ENCODE data around the gene MORC1.
"Not testable (repeated sequence)": the region's sequence is repeated elsewhere in the genome, so short reads cannot be mapped to it uniquely, and the experiment has no call there.

Gene MORC1, protein sequence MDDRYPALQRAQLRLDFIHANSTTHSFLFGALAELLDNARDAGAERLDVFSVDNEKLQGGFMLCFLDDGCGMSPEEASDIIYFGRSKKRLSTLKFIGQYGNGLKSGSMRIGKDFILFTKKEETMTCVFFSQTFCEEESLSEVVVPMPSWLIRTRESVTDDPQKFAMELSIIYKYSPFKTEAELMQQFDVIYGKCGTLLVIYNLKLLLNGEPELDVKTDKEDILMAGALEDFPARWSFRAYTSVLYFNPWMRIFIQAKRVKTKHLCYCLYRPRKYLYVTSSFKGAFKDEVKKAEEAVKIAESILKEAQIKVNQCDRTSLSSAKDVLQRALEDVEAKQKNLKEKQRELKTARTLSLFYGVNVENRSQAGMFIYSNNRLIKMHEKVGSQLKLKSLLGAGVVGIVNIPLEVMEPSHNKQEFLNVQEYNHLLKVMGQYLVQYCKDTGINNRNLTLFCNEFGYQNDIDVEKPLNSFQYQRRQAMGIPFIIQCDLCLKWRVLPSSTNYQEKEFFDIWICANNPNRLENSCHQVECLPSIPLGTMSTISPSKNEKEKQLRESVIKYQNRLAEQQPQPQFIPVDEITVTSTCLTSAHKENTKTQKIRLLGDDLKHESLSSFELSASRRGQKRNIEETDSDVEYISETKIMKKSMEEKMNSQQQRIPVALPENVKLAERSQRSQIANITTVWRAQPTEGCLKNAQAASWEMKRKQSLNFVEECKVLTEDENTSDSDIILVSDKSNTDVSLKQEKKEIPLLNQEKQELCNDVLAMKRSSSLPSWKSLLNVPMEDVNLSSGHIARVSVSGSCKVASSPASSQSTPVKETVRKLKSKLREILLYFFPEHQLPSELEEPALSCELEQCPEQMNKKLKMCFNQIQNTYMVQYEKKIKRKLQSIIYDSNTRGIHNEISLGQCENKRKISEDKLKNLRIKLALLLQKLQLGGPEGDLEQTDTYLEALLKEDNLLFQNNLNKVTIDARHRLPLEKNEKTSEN

DNA sequence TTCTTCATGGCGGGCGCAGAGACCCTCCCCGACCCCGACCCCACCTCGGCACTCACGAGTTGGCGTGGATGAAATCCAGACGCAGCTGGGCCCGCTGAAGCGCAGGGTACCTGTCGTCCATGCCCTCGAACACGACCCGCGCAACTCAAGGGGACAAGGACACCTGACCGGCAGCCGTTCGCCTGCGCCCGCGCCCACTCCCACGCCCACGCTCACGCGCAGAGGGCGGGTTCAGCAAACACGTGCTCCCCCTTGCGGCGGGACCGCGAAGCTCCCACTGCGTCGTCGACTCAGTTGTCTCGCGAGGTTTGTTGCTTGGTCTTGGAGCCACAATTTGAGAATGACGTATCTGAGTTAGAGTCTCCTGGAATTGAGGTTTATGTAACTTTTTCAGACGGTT is at the start of gene MORC1:
Gene MORC1 (minus strand): TSS at position 196 of the 400 bp plus-strand sequence. CDS start 75 bp downstream, at position 121.
- DNase-seq: no peak

DNA sequence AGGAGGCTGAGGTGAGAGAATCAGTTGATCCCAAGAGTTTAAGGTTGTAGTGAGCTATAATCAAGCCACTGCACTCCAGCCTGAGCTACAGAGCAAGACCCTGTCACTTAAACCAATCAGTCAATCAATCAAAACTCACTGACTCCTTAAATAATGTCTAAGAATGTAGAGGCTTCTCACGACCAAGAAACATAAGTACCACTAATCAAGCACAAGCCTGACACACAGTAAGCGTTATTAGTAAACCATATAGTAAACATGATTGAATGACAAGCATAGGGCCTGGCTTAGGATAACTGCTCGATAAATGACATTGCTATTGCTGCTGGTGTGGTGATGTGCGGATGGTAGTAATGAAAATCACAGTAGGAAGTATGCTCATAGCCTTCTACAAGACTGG is 48.0 kb upstream of the MORC1 start:
- no peak for DNase-seq

DNA sequence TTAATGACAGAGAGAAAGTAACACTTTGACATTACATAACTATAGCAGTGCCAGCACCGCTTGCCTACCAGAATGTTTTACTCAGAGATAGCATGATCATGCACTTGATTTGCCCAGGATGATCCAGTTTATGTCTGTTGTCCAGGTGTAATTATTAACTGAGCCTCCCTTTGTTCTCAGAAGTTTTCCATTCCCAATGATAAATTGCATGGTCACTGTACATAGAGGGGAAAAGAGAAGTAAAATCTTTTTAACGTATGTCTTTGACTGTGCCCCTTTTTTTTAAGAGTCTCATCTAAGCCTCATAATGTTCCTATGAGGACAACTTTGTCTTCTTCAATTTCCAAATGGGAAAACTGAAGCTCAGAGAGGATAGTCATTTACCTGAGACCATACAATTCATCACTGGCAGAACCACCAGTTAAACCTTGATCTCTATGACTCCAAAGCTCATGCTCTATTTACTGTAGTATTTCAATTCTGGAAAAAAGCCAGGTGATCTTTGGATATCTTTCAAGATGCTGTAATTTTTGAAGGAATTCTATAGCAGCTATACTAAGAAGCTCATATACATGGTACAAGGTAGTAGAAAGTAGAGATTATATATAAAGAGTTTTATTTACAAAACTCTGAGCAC is 43.7 kb upstream of the MORC1 start:
- no peak for DNase-seq

DNA sequence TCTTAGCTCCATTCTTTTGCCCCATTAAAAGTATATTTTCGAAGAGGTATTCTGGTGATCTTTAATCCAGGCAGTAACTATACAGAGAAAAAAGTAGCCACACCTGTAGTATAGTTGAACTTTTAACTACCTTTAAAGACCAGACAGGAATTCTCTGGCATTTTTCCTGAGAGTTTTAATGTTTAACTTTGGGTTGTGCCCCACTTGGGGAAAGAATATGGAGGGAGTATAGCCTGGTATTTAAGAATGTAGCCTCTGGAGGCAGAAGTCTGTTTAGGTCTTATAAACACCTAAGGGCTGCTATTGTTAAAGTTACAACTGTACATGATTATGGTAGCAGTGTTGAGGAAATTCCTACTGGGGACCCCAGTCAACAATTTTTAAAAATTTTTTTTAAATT is 37.9 kb upstream of the MORC1 start:
- no peak for DNase-seq

DNA sequence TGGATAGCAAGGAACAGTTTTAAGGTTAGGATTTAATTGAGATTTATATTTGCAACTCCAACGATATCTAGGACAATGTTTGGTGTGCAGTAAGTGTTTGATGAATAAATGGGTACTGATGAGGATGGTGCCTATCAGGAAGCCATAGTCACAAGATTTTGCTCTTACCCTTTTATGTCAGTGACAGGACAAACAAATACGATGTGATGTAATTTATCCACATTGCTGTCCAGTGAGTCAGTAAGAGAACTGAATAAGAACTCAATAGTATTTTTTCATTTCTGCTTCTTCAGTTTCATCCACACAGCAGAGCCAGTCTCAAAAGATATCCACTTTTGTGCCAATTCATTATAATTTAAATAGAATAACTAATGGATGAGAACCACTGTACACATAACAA is 37.0 kb upstream of the MORC1 start:
- no peak for DNase-seq

DNA sequence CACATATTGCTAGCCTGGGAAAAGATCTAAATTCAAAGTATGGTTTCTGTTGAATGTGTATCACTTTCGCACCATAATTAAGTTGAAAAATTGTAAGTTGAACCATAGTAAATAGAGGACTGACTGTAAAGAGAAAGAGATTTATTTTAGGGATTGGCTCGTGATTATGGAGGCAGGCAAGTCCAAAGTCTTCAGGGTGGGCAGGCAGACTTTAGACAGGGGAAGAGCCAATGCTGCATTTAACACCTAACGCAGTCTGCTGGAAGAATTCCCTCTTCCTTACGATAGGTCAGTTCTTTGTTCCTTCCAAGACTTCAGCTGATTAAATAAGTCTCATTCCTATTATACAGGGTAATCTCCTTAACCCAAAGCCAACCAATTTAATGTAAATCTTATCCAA is 34.4 kb upstream of the MORC1 start:
- DNase-seq: no peak

DNA sequence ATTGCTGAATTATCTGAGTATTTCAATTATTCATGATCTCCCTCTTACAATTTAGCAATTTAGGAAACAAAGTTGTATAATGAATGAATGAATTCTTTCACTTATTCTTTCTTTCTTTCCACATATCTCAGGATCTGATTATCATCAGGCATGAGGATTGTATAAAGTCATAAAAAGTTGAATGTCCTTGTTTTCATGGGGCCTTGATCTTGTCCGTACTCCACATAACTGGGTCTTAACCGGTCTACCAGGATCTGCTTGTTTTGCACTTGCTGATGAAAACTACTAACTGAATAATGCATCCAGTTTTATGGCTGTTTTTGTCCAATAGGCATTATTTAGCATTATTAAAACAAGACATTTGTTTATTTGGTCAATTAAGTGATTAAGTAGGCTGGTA is 31.1 kb upstream of the MORC1 start:
- no peak for DNase-seq

DNA sequence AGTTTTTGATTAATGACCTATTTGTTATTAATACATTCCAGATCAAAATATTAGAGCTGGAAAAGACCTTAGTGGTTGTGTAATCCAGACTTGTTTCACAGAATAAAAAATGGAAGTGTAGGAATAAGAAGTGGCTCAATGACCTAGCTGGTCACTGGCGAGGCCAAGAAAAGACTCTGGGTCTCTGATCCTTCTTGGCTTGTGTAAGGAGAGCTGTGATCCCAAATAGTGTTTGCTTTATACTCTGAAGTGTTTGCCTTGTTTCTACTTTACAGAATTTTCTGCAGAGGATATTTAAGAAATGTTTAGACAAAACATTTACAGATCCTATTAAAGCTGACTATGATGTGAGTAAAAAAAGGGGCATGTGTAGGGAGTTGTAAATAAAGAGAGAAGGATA is 25.7 kb upstream of the MORC1 start:
- DNase-seq: no peak

DNA sequence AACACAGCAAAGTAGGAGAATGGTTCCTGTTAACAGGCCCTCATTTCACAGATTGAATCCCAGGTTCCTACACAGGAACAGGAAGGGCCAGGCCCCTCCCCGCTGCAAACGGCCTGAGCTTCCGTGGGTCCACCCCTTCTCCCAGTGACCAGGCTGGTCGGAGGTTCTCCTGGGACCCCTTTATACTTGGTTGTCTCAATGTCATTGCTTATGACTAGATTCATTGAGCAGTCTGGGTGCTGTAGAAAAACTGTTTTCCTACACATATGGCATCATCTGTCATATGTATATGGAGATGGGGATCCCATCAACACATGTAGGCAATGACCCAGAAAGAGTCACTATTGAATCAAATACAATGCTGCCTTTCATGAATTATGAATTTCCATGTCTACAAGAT is 22.4 kb upstream of the MORC1 start:
- DNase-seq: no peak

DNA sequence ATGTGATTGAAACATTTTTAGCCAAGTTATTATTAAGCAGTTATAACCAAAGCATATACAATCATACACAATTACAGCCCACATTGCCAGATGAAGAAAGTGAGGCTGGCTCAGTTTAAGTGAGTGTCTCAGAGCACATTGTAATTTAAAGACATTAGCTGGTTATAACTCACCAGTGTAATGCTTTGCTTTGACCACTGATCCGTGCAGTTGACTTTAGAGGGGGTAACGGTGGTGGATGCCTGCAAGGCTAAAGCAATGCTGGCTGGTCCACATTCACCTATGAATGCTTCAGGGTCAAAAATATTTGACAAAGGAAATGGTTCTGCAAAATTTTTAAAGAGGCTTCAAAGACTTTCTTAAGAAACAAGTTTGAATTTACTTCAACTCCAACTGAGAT is 19.8 kb upstream of the MORC1 start:
- peak; percentile 63 for DNase-seq

DNA sequence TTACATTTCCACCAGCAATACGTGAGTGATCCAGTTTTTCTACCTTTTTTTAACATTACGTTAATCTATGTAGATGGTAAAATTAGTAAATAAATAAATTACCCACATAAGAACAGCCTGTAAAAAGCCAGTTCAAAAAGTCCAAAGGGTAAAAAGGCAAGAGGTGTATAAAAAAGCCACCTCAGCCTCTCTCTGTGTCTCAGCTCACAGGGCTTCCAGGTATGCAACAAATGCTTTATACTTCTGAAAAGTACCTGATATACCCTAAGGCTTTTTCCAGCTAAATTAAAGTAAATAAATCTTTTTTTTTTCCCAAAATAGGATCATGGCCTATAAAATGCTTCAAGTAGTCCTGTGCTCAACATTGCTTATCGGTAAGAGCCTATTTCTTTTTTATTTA is 18.6 kb upstream of the MORC1 start, which contains the start of gene C3orf85:
Gene C3orf85 (plus strand): TSS at position 197 of the 400 bp plus-strand sequence. CDS start 129 bp downstream, at position 326.
- DNase-seq: no peak

DNA sequence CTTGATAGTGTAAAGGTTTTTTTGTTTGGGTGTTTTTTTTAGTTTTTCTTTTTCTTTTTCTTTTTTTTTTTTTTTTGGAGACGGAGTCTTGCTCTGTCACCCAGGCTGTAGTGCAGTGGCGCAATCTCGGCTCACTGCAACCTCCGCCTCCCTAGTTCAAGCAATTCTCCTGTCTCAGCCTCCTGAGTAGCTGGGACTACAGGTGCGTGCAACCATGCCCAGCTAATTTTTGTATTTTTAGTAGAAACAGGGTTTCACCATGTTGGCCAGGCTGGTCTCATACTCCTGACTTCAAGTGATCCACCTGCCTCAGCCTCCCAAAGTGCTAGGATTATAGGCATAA is 15.5 kb upstream of the MORC1 start:
- DNase-seq: not testable (repeated sequence)

DNA sequence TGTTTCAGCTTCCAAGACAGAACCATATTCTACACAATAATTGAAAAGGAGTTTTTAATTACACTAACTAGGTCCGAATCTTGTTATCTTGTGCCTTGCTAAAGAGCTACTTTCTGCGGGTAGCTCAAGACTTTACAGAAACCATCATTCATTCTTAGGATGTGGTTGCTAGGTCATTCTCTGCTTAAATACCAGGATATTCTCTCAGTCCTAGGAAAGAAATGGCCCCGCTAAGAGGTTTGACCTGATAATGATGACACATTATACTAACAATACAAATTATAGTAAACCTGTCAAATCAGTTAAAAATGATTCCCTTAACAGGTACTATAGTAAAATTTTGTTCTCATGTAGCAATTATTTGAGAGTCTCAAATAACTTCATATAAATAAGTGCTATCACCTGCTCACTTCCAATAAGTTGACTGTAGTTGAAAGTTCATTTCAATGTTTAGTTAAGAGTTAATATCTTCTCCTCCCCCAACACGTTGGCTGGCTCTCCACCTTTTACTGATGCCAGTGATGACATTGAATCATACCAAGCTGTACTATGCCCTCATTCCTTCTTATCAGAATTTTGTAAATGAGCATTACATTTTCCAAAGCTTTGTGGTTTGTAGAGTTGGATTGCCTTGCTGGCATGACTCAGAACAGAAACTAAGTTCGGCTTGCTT is 15.0 kb upstream of the MORC1 start:
- DNase-seq: no peak

DNA sequence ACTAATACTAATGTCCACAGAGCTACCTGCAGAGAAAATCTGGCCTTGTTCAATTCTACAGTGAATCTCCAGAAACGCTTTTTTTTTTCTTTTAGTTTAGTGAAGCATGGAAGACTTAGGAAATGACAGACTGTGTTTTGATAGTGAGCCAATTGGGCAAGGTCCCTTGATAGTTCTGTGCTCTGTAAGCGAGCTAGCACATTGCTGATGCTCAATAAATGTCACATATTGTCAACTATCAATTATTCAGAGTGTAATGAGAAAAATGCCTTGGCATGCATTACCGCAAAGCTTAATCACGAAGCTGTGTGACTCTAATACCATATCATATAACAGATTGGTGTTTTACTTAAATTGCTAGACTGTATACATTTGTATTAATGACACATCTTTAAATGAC is 13.3 kb upstream of the MORC1 start:
- peak; percentile 41 for DNase-seq

DNA sequence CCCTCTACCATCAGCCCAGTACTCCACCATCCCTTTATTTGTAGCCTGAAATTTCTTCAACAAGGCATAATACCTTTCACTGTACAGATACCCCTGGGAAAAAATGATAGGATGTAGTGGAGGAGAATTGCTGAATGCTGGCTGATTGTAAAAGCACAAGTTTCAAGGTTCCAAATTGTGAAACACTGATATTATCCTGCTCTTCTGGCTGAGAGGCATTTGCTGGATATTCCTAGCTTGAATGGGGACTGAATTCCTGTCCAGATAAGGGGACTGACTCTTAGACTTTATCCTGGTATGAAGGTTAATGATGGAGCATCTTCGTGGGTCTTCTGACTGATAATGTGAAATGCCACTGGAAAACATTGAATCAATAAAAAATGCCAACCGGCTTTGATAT is 9.6 kb upstream of the MORC1 start:
- DNase-seq: no peak

DNA sequence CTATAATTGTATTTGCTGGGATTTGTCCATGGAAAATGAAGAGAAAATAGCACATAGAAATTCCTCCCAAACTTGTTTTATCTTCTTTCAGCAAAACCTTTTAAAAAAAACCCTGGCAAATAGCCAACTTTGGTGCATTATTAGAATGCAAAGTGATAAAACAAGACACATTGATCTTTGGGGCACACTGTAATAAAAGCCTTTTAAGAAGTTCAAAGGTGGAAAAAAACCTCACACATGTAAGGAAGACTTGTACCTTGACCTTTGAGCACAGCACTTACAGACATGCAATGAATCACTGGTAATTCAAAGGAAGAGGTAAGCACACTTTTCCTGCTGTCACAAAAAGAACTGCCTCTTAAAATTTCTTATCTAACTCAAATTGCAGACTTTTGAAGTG is 8.0 kb upstream of the MORC1 start:
- no peak for DNase-seq

DNA sequence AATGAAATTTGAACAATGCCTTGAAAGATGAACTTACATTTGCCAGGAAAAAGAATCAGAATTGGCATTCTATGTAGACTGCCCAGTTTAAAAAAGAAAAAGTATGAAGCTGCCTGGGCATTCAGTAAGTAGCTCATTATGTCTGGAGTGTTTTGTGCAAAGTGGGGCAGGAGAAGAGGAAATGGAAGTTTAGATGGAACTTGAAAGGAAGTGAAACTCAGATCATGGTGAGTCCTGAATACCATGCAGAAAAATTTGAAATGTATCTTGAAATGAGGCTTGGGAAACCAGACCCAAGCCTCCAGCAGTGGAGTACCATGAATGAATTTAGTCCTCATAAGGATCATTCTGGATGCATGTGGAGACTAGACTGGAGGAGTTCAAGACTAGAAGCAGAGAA is 4.8 kb upstream of the MORC1 start:
- no peak for DNase-seq

DNA sequence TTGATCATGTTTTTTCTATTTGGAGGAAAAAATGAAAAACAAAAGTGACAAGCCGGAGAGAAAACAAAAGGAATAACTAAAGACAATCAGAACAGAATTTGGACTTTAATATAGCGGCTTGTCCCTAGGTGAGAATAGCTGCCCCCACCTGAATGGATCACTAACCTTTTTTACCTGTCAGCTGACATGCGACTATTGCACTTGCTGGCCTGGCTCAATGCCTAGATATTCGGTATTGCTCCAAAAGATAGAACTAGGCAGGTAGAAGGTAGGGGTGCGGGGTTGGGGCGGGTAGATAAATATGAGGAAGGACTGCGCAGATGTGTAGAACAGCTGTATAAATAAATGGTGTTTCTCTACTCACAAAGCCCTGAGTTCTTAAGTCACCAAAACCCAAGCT is 650 bp upstream of the MORC1 start:
- DNase-seq: peak; percentile 7

DNA sequence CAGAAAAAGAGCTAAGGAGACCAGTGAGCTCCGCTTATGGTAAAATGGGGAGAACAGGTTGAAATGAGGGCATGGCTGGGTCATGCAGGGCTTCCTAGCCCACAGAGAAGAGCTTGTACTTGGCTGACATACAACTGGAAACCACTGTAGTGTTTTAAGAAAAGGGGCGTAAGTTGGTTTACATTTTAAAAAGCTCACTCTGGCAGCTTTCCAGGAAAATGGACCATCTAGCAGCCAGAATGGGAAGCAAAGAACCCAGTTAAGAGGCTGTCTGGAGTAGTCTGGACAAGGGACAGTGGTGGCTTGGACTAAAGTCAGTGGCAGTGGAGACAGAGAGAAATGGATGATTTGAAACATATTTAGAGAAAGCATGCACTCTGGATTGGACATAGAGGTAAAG is 1.9 kb downstream of the MORC1 start:
- no peak for DNase-seq

DNA sequence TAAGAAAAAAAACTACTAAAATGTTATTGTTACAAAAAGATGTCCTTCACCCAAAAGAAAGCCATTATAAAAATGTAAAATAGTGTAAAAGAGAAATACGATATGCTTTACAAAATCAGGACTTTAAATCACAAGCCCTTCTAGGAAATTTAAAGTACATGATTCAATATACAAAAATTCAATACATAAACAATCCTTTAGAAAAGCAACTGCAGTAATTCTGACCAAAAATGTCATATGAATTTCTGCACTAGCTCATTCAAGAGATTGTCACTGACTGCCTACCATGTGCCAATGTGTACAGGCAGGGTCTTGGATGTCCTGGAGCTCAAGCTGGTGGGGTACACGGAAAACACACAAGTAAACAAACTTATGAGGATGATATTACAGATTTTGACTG is 2.5 kb downstream of the MORC1 start:
- no peak for DNase-seq

DNA sequence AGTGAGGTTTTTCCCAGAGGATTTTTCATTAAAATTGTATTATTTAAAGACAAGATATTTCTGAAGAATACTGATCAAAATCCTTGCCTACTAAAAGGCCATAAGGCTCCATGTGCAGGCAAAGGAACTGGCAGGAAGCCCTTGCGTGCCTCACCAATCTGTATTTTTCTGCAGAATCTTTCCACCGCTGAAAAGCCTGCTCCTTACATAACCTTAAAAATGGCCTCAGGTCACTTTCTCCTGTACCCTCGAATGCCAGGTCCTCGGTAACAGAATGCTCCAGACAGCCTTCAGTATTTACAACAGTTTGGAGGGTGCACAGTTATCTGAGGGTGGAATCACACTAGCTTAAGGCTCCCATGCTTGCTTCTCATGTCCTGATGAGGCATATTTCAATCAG is 3.2 kb downstream of the MORC1 start:
- no peak for DNase-seq

DNA sequence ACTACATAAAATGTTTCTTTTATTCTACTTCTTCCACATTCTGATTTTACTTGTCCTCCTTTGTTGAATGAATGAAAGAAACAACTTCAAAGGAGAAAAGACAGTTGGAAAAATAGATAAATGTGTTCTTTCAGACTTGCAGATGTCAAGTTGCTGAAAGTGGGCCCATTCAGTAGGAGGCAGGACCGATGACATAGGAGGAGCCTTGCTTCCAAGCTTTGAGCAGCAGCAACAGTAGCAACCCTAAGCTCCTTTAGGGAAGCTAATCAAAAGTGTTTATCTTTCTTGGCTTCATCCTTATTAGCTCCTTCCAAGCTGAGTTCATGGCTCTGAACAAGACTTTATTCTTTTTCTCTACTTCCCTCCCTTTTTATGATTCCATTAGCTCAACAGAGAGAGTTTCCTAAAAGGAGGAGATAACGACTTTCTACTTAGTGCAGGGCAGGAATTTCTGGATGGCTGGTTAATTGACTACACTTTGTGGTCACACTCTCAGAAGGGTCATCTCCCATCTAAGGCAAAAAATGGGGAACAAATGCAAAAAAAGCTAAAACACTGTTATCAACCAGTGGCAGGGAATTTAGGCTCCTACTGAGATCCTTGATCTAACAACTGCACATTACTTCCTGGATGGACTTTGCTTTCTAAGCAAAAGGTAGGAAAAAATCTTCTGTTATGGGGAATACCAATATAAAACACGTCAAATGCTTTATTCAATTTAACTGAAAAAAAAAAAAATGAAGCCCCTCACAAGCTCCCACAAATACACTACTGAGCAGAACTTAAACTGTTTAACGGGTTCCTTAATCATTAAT is 4.8 kb downstream of the MORC1 start:
- no peak for DNase-seq

All from NCI-H69 (cell line).